GM19240 (cell line): ENCODE results near the gene FCHO2.
A peak's percentile ranks its signal among the peaks of the same experiment; 100 is the strongest.
"Not testable (repeated sequence)": the region's sequence is repeated elsewhere in the genome, so short reads cannot be mapped to it uniquely, and the experiment has no call there.

Experiments
- DNase-seq: peaks from one replicate; pipeline ENCODE4 v3.0.0; 2011; ENCODE audit warnings: low spot score; ENCODE audit not compliant: insufficient read length

The FCHO2 gene

GRCh38 chr5:72955143-72955767 lies 586 bp upstream of the FCHO2 start:
- peak; percentile 6 for DNase-seq

- DNase-seq = no peak
Observed at GRCh38 chr5:72956324-72957140, 691 bp downstream of the FCHO2 start.

GRCh38 chr5:72957337-72957736 lies 1.5 kb downstream of the FCHO2 start:
- DNase-seq = no peak

GRCh38 chr5:72959257-72959656 lies 3.4 kb downstream of the FCHO2 start:
- no peak for DNase-seq

- not testable (repeated sequence) for DNase-seq
Observed at GRCh38 chr5:72974481-72974880, 18.6 kb downstream of the FCHO2 start.

GRCh38 chr5:72976810-72977209 lies 21.0 kb downstream of the FCHO2 start:
- DNase-seq = not testable (repeated sequence)

- DNase-seq = no peak
Observed at GRCh38 chr5:72985719-72986118, 29.9 kb downstream of the FCHO2 start.

GRCh38 chr5:72988769-72989168 lies 32.9 kb downstream of the FCHO2 start:
- no peak for DNase-seq

GRCh38 chr5:72991394-72991793 lies 35.6 kb downstream of the FCHO2 start:
- DNase-seq = no peak

GRCh38 chr5:72994578-72994977 lies 38.7 kb downstream of the FCHO2 start:
- no peak for DNase-seq

- DNase-seq = no peak
Observed at GRCh38 chr5:72996632-72997031, 40.8 kb downstream of the FCHO2 start.

GRCh38 chr5:72999916-73000315 lies 44.1 kb downstream of the FCHO2 start:
- no peak for DNase-seq

GRCh38 chr5:73005886-73006285 lies 50.0 kb downstream of the FCHO2 start:
- no peak for DNase-seq

- no peak for DNase-seq
Observed at GRCh38 chr5:73007051-73007450, 51.2 kb downstream of the FCHO2 start.

GRCh38 chr5:73008831-73009230 lies 53.0 kb downstream of the FCHO2 start:
- no peak for DNase-seq

GRCh38 chr5:73011612-73012011 lies 55.8 kb downstream of the FCHO2 start:
- DNase-seq = not testable (repeated sequence)

GRCh38 chr5:73018892-73019291 lies 63.1 kb downstream of the FCHO2 start:
- no peak for DNase-seq

GRCh38 chr5:73019766-73020165 lies 63.9 kb downstream of the FCHO2 start:
- DNase-seq = no peak

- no peak for DNase-seq
Observed at GRCh38 chr5:73022471-73023169, 66.8 kb downstream of the FCHO2 start.

- DNase-seq = not testable (repeated sequence)
Observed at GRCh38 chr5:73024946-73025544, 69.2 kb downstream of the FCHO2 start.

GRCh38 chr5:73027361-73027760 lies 71.5 kb downstream of the FCHO2 start:
- DNase-seq = no peak

- DNase-seq = no peak
Observed at GRCh38 chr5:73027816-73028215, 72.0 kb downstream of the FCHO2 start.
